Measurements from ENCODE around the gene FKBP11.

DNA sequence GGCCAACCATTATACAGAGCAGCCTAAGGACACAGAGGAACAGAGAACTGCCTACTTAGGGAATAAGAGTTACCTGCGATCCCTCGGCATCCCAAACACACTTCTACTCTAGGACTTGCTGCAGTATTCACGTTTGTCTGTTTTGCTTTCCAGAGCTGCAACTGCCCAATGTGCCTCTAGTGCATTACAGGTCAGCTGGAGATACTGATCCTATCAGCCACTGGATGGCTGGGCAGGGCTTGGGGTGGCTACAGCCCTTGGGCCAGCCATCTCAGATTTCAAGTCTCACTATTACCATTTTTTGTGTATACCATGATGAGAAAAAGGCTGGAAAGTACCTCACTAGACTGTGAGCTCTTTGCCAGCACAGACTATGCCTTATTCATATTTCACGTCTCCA, 27.4 kb upstream of the FKBP11 start:
- TF ChIP-seq POLR2AphosphoS5 (IDR thresholded peaks at IDR 0.05) = no peak
- TF ChIP-seq, protein P1, sequence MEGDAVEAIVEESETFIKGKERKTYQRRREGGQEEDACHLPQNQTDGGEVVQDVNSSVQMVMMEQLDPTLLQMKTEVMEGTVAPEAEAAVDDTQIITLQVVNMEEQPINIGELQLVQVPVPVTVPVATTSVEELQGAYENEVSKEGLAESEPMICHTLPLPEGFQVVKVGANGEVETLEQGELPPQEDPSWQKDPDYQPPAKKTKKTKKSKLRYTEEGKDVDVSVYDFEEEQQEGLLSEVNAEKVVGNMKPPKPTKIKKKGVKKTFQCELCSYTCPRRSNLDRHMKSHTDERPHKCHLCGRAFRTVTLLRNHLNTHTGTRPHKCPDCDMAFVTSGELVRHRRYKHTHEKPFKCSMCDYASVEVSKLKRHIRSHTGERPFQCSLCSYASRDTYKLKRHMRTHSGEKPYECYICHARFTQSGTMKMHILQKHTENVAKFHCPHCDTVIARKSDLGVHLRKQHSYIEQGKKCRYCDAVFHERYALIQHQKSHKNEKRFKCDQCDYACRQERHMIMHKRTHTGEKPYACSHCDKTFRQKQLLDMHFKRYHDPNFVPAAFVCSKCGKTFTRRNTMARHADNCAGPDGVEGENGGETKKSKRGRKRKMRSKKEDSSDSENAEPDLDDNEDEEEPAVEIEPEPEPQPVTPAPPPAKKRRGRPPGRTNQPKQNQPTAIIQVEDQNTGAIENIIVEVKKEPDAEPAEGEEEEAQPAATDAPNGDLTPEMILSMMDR (IDR thresholded peaks at IDR 0.05) = no peak
- TF ChIP-seq POLR2A (IDR thresholded peaks at IDR 0.05; ENCODE audit: low read depth) = no peak
- TF ChIP-seq EP300 (IDR thresholded peaks at IDR 0.05) = no peak
